Measurements from ENCODE around the gene ETV3L. TPM values are rescaled to one million over a fixed set of nuclear protein-coding genes. Genes with fewer than 3 reads are reported as not detected.

Gene ETV3L
- total RNA-seq, 4 donors from 2014 or later: not detected

DNA sequence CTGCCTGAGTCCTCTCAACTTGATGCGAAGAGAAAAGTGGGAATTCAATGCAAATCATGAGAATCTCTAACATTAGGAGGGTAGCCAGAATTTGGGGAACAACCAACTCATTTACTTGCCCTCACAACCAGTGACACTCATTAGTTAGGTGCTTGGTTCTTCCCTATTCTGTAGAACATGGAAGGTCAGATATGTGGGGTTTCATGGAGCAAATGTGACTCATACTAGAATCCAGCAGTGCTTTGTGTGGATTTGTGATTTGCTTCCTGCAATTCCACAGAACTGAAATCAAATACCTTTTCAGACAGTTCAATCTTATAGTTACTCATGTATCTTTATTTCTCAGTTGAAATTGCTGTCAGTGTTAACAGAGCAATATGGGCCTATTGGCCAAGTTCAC, 45.5 kb upstream of the ETV3L start:
- no peaks in the 10 kb centered on the region for H3K4me1 ChIP-seq
- no peak for ATAC-seq

DNA sequence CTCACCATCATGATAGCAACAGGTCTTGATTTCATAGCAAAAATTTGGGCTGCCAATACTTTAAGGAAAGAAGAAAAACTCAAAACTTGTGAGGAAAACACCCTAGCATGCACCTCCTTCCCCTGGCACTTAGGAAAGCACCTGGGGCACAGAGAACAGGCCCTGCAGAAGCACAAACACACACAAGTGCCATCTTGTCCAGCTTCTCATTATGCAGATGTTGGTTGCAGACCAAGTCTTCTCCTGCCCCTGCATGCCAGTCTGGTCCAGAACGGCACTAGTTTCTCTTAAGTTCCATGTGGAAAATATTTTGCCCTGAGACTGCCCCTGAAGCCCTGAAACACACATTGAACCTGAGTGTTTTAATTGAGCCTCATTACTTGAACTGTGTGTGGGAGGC, 44.9 kb upstream of the ETV3L start:
- TF ChIP-seq, protein P1, sequence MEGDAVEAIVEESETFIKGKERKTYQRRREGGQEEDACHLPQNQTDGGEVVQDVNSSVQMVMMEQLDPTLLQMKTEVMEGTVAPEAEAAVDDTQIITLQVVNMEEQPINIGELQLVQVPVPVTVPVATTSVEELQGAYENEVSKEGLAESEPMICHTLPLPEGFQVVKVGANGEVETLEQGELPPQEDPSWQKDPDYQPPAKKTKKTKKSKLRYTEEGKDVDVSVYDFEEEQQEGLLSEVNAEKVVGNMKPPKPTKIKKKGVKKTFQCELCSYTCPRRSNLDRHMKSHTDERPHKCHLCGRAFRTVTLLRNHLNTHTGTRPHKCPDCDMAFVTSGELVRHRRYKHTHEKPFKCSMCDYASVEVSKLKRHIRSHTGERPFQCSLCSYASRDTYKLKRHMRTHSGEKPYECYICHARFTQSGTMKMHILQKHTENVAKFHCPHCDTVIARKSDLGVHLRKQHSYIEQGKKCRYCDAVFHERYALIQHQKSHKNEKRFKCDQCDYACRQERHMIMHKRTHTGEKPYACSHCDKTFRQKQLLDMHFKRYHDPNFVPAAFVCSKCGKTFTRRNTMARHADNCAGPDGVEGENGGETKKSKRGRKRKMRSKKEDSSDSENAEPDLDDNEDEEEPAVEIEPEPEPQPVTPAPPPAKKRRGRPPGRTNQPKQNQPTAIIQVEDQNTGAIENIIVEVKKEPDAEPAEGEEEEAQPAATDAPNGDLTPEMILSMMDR (IDR thresholded peaks at IDR 0.05 in 4 of 5, conservative IDR thresholded peaks at IDR 0.05 in 1 of 5): no peak
- no peak for TF ChIP-seq POLR2A (IDR thresholded peaks at IDR 0.05)
- in situ Hi-C loops (cut with MboI; ENCODE audit: low sequenced_read_pairs in 4 of 4): no loop called here
- no peaks in the 10 kb centered on the region for H3K36me3 ChIP-seq
- ATAC-seq: no peak
- peaks cover 0 to 3% of the 10 kb centered on the region in 2 donors for H3K4me1 ChIP-seq
- DNase-seq: no peak
- H3K9me3 ChIP-seq: no peaks in the 10 kb centered on the region
- H3K27me3 ChIP-seq: no peaks in the 10 kb centered on the region
- H3K27ac ChIP-seq: no peak overlapping the region
- no peak overlapping the region for H3K4me3 ChIP-seq
- intact Hi-C loops (cut with DNase I; ENCODE audit: low total_unique reads): no loop called here

More for the DNA sequence above, 45.5 kb upstream of the ETV3L start:
- TF ChIP-seq POLR2A (IDR thresholded peaks at IDR 0.05): no peak
- TF ChIP-seq, protein P1 (IDR thresholded peaks at IDR 0.05 in 4 of 5, conservative IDR thresholded peaks at IDR 0.05 in 1 of 5): no peak
- Histone ChIP-seq H3K9me3 (no peaks in the 10 kb centered on the region), H3K36me3 (no peaks in the 10 kb centered on the region), H3K27ac (no peak overlapping the region), H3K27me3 (no peaks in the 10 kb centered on the region), H3K4me3 (no peak overlapping the region)
- no peak for DNase-seq
- in situ Hi-C loops (cut with MboI; ENCODE audit: low sequenced_read_pairs in 4 of 4) (no loop called here), intact Hi-C loops (cut with DNase I; ENCODE audit: low total_unique reads) (no loop called here)

DNA sequence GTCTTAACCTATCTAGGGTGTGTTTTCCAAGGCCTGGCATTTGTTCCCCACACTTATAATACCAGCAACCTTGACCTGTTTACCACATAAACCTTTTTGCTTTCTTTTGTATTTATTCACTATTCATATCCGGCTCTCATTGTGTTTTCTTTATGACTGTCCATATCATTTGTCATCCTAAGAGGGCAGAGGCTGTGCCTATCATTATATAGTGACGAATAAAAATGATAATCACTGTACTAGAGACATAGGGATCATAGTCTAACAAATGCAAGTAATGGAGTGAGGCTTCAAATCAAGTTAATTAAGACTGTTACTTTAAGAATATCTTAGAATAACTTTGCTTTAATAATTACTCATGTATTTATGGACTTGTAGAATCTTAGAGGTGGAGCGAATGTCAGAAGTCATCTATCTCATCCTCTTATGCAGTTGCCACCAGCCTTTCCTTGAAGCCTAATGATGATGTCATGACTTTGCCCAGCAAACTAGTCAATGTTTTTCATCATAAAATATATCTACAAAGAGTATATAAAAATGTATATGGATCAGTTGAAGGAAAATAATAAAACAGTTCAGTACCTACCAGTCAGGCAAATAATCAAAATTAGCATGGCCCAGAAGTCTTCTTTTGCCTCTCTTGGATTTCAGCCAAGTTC, 43.3 kb upstream of the ETV3L start:
- DNase-seq (no peak), ATAC-seq (no peak)
- Histone ChIP-seq H3K27ac (no peak overlapping the region), H3K9me3 (no peaks in the 10 kb centered on the region), H3K36me3 (no peaks in the 10 kb centered on the region), H3K4me1 (peaks cover 5 to 9% of the 10 kb centered on the region in 2 donors), H3K4me3 (no peak overlapping the region), H3K27me3 (no peaks in the 10 kb centered on the region)
- intact Hi-C loops (cut with DNase I; ENCODE audit: low total_unique reads) (no loop called here), in situ Hi-C loops (cut with MboI; ENCODE audit: low sequenced_read_pairs in 4 of 4) (no loop called here)
- TF ChIP-seq, protein P1 (IDR thresholded peaks at IDR 0.05 in 4 of 5, conservative IDR thresholded peaks at IDR 0.05 in 1 of 5): no peak
- TF ChIP-seq POLR2A (IDR thresholded peaks at IDR 0.05): no peak

DNA sequence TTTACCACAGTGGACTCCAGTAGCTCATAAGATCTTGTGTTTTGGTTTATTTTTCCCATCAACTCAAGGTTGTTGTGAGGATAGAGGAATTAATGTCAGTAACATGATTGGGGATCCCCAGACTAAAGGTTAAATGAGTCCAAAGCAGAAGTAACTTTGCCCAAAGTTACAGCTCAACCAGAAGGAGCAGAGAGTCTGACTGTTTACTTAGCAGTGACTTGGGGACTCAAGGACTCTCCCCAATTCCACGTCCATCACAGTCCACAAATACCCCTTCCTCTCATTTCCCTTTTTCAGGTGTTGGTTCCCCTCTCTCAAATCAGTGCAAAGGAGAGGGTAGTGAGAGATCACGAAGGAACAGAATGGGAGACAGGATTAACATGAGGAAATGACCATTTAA, 42.6 kb upstream of the ETV3L start:
- no peak for ATAC-seq
- TF ChIP-seq POLR2A (IDR thresholded peaks at IDR 0.05): no peak
- TF ChIP-seq, protein P1 (IDR thresholded peaks at IDR 0.05 in 4 of 5, conservative IDR thresholded peaks at IDR 0.05 in 1 of 5): no peak
- in situ Hi-C loops (cut with MboI; ENCODE audit: low sequenced_read_pairs in 4 of 4): no loop called here

More for the DNA sequence above, 42.6 kb upstream of the ETV3L start:
- DNase-seq: no peak
- H3K4me1 ChIP-seq: peaks cover 9% of the 10 kb centered on the region in 2 donors
- H3K9me3 ChIP-seq: no peaks in the 10 kb centered on the region
- intact Hi-C loops (cut with DNase I; ENCODE audit: low total_unique reads): no loop called here
- H3K27ac ChIP-seq: no peak overlapping the region
- H3K36me3 ChIP-seq: no peaks in the 10 kb centered on the region
- H3K4me3 ChIP-seq: no peak overlapping the region
- H3K27me3 ChIP-seq: no peaks in the 10 kb centered on the region

Measured in gastrocnemius medialis (tissue), 4 donors.